HS-27A (cell line): ENCODE results near the gene TUBA1C.

Experiments used
- DNase-seq: peaks from one replicate; pipeline ENCODE4 v3.0.0-alpha.2; 2012; ENCODE audit warnings: low read depth, missing footprints

Gene TUBA1C

DNA sequence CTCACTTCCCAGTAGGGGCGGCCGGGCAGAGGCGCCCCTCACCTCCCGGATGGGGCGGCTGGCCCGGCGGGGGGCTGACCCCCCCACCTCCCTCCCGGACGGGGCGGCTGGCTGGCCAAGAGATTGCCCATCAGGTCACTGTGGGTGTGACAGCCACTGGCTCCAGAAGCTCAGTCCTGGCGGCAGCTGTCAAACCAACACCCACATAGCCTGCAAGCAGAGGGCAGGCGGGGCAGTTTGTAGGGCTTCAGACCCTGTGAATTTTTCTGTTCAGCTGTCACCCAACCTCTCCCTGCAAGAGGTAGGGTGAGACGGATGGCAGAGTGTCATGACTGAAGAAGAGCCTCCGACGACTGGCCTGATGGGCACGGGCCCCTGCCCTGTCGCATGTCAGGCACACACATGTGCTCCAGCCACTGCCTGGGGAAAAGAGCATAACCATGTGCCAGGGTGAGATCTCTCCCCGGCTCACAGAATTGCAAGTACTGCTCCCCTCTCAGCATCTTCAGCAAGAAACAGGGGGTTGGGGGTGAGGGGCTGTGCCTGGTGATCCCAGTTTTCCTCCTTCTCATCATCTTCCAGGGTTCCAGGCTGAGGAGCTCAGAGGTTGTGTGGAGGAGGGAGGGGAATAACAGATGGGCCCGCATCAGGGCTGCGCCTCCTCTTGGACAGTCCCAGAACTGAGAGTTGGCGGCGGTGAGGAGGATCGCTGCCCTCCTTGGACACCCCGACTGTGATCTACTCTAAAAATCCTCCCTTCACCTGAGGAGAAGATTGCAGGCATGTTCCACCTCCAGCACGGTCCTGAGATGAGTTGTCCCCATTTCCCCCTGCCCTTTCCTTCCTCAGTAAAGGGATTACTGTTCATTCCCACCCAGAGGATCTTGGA, 18.9 kb downstream of the TUBA1C start:
- no peak for DNase-seq

DNA sequence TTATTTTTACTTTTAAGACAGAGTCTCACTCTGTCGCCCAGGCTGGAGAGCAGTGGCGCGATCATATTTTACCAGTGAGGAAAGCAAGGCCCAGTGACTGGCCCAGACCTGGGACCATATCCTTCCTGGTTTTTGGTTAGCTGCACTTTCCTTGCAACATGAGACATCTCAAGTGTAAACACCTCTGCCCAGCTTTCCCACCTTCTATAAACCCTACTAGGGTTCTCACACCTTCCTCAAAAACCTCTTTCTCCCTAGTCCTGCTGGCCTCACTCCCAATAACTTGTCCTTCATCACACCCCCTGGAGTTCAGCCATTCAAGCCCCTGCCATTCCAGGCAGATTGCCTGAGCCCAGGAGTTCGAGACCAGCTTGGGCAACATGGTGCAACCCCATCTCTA, 19.8 kb downstream of the TUBA1C start:
- no peak for DNase-seq

DNA sequence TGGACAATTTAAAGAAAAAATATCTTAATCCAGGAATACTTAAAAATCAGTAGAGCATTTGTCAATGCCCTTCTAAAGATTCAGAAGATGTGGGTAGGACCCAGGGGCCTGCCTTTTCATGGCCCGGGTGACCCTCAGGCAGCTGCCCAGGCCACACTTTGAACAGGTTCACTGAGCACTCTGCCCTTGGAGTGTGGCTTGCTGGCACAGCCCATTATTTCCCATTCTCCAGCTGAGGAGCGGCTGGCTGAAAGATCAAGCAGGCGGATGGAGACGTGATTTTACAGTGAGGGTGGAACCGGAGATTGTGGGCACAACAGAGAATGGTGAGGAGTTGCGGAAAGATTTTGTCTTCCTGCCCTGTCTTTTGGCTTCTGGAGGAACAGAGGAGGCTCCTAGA, 23.0 kb downstream of the TUBA1C start:
- no peak for DNase-seq

DNA sequence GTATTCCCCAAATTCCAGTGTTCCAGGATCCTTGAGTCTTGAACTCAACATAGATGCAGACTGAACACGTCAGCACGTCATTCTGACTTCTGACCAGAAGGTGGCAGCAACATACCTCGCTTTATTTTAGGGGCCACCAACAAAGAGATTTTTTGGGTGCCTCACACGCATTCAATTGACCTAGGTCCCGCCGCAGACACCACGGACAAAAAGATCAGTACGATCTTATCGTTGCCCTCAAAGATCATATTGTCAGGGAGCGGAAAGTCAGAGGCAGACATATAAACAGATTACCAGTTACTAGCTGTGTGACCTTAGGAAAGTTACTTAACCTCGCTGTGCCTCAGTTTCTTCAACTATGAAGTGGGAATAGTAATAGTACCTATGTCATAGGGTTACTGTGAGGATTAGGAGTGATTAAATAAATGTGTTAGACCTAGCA, 23.6 kb downstream of the TUBA1C start:
- DNase-seq, result no peak

DNA sequence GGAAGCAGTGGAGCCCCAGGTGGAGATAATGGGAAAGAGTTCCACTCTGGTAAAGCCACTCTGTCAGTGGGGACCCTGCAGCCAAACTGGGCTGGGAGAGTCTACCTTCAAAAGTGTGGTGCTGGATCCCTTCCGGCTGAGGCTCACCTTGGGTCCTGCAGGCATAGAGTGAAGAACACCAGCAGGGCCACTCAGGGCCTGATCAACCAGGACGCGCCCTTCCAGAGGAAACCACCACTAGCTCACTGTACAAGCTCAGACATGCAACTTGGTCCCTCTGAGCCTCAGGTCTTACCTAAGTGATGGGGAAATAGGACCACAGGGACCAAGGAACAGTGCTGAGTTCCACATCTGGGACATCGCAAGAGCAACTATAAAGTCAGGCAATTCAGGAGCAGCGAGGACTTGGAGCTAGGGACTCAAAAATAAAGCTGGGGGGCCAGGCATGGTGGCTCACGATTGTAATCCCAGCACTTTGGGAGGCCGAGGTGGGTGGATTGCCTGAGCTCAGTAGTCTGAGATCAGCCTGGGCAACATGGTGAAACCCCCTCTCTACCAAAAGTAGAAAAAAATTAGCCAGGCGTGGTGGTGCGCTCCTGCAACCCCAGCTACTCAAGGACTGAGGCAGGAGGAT, 24.2 kb downstream of the TUBA1C start:
- DNase-seq, result no peak

DNA sequence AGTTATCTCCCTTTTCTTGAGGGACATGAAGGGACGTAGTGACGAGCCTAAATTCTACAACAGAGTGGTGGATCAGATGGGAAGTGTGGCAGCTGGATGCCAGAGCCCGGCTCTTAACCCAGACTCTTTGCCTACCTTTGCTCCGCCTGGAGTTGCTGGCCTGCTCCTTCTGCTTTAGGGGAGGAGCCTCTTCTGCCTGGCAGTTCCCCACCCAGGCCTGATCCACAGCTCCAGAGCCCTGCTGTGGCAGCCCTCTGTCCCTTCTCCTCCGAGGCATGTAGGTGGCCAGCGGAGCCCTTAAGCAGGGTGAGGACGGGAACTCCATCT, 27.8 kb downstream of the TUBA1C start:
- DNase-seq, result no peak

DNA sequence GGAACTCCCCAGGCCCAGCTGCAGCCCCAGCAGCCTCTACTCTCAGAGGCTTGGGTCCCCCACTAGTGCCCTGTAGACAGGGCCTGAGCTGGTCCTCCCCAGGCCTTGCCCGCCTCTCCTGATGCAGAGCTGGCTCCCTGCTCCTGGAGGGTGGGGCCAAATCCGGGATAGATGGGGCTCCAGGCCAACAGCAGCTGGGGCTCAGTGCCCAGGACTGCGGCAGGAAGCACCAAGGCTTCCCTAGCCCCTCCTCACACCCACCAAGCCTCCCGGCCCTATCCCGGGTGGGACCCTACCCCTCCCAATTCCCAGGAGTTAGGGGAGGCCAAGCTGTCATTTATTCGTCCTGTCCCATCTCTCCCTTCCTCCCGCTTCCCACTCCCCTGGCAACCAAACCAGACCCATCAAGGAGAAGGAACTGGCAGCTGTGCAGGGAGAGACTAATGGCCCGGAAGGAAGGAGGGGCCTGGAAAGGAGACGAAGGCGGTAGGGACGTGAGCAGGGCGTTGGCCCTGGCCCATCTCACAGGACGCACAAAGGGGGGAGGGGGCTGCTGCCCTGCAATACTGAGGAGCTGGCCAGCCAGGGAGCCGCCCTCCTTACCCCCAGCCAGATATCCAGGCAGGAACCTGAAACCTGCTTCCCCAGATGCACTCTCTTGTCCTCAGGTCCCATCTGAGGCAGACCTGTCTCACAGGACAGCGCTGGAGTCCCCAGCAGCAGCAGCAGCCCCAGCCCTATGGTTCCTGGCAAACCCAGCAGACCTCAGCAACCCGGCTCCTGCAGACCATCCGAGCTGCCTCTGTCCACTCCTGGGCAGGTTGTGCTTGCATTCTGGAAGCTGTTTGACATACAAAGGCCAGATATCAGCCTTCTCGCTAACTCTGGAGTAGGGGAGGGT, 28.4 kb downstream of the TUBA1C start:
- DNase-seq, result no peak

DNA sequence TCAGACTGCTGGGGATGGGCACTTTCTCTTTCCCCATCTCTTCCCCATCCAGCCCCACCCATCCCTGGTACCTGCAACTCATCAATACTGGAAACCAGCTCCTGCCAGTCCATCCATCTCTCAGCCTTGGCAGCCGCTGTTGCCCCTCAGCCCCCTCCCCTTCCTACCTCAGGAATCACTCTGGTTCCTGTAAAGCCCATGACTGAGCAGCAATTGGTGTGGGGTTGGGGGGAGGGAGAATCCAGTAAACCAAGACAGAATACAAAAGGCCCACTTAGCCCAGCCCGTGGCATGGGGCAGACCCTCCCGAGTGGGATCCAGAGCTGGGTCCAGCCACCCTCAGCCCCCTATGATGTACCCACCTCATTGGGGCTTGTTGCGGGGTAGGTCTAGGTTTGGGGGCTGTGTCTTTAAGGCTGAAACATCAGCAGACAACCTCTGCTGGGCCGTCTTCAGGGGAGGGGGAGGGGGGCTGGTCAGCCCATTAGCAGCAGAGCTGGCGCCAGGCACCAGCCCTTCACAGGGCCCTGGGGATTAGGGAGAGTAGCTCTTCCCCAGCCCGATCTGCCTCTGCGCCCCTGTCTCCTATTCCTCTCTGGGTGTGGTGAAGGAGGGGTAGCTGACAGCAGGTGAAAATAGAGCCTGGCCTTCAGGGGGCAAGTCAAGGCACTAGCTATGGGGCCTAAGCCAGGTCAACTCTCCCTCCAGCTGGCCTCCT, 29.4 kb downstream of the TUBA1C start:
- no peak for DNase-seq

DNA sequence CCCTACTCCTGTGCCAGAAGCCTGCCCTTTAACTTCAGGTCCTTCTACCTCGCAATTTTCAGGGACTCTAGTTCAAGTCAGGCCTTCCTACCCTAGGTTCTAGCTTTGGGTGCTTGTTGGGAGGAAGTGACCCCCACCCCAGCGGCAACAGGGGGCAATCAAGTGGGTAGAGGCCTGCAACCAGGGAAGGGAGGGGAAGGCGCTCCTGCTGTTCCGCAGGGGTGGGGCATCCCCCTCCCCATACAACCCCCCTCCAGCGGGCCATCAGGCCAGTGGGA, 29.9 kb downstream of the TUBA1C start:
- no peak for DNase-seq

DNA sequence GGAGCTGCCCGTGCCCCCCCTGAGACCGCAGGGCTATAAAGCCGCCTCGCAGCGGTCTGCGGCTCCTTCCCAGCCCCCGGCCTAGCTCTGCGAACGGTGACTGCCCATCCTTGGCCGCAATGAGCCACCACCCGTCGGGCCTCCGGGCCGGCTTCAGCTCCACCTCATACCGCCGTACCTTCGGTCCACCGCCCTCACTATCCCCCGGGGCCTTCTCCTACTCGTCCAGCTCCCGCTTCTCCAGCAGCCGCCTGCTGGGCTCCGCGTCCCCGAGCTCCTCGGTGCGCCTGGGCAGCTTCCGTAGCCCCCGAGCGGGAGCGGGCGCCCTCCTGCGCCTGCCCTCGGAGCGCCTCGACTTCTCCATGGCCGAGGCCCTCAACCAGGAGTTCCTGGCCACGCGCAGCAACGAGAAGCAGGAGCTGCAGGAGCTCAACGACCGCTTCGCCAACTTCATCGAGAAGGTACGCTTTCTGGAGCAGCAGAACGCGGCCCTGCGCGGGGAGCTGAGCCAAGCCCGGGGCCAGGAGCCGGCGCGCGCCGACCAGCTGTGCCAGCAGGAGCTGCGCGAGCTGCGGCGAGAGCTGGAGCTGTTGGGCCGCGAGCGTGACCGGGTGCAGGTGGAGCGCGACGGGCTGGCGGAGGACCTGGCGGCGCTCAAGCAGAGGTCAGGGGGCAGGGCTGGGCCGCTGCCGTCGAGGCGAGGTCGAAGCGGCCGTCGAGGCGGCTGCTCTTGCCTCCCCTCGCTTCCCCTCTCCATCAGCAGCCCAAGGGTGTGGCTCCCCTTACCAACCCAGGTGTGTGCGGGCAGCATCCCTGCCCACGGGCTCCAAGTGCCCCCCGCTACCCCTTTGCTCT, 30.4 kb downstream of the TUBA1C start, which contains the start of gene PRPH:
Gene PRPH (plus strand): TSS at position 66 of the 855 bp plus-strand sequence. CDS start 54 bp downstream, at position 120.
- DNase-seq, result no peak

DNA sequence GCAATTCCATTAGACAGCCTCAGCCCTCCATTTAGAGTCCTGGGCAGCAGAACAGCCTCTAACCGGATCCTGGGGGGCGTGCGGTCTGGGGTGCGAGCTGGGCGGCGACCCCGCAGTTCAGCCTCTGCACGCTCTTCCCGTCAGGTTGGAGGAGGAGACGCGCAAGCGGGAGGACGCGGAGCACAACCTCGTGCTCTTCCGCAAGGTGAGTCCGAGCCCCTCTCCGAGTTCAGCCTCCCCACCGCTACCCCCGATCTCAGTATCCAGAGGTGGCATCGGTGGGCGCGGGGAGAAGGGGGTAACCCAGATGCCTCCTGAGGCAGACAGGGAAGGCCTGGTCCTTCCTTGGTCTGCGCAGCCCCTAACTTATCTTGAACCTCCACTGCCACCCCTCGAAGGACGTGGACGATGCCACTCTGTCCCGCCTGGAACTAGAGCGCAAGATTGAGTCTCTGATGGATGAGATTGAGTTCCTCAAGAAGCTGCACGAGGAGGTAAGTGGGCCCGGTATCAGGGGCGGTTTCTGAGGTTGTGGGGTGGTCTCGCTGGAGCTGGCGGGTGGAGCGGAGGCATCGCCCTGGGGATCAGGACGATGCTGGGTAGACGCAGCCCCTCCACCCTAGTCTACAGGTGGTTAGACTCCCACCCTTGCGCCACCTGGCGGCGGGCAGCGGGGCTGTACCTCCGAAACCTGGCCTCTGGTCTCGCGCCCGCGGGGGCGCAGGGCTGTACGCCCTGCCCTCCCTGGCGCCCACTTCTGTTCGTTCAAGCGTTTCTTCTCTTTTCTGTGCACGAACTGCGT, 31.4 kb downstream of the TUBA1C start:
- DNase-seq, result no peak

DNA sequence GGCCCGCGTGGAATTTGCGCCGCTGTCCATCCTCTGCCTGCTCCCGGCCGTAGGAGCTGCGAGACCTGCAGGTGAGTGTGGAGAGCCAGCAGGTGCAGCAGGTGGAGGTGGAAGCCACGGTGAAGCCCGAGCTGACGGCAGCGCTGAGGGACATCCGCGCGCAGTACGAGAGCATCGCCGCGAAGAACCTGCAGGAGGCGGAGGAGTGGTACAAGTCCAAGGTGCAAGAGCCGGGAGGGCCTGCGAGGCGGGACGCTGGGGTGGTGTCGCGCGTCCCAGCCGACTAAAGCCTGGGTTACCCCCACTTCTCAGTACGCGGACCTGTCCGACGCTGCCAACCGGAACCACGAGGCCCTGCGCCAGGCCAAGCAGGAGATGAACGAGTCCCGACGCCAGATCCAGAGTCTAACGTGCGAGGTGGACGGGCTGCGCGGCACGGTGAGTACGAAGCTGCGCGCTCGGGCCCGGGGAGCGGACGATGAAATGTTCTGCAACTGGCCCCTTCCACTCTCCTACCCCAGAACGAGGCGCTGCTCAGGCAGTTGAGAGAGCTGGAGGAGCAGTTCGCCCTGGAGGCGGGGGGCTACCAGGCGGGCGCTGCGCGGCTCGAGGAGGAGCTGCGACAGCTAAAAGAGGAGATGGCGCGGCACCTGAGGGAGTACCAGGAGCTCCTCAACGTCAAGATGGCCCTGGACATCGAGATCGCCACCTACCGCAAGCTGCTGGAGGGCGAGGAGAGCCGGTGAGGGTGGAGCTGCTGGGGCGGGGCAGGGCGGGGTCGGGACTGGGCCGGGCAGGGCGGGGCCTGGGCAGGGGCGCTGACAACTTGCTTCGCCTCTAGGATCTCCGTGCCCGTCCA, 32.2 kb downstream of the TUBA1C start:
- no peak for DNase-seq

DNA sequence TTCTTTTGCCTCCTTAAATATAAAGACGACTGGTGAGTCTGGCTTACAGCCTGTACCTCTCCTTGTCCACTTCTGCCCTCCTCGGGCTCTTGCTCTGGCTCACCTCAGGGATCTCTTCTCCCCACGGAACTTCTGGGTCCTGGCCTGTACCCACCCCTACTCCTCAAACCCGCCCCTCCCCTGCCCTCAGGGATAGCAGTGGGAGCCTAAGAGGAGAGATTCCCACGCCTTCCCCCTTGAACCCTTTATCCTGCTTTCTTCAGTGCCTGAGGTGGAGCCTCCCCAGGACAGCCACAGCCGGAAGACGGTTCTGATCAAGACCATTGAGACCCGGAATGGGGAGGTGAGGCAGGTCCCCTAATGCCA, 32.8 kb downstream of the TUBA1C start:
- DNase-seq, result no peak

DNA sequence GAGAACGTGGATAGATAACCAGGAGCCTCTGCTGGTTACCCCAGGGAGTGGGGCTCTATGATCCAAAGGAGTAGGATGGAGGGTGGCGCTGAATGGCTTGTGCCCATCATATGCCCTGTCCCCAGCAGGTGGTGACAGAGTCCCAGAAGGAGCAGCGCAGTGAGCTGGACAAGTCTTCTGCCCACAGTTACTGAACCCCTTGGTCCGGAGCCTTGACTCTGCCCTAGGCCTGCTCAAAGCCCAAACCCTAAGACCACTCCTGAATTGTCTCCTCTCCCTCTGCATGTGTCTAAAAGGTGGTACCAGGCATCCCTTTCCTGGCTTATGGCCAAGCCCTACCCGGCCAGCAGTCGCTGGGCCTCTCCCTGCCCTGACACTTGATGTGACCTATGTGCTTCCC, 33.3 kb downstream of the TUBA1C start:
- no peak for DNase-seq

DNA sequence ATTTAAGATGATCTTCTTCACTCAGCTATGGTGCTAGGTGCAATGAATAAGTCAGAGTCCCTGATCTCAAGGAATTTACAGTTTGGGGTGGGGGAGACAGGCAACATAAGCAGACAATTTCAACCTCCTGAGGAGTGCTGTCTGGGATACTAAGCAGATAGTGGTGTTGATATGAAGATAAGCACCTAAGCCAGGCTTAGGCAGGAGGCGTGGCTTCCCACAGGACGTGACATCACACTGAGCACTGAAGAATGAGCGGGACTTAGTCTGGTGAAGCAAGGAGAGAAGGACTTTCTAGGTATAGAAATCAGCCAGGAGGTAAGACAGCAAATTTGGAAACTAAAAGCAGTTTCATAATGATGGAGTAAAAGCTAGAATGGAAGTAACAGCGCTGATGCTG, 36.9 kb downstream of the TUBA1C start:
- DNase-seq, result no peak

DNA sequence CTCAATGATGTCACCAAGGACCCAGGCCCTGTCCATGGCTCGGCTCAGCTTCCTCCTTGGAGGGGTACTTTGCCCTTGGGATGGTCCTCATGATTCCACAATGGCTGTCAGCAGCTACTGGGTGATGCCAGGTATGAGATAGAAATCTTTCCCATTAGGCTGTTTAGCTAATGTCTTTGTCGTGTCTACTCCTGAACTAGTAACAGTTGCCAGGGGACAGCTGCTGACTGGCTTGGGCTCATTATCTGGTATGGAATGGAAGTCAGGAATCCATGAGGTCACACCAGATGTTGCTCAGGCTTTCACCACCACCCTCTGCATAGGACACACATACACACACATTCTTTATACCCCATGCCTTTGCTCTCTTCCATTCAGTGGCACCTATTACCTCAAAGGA, 39.3 kb downstream of the TUBA1C start:
- no peak for DNase-seq

DNA sequence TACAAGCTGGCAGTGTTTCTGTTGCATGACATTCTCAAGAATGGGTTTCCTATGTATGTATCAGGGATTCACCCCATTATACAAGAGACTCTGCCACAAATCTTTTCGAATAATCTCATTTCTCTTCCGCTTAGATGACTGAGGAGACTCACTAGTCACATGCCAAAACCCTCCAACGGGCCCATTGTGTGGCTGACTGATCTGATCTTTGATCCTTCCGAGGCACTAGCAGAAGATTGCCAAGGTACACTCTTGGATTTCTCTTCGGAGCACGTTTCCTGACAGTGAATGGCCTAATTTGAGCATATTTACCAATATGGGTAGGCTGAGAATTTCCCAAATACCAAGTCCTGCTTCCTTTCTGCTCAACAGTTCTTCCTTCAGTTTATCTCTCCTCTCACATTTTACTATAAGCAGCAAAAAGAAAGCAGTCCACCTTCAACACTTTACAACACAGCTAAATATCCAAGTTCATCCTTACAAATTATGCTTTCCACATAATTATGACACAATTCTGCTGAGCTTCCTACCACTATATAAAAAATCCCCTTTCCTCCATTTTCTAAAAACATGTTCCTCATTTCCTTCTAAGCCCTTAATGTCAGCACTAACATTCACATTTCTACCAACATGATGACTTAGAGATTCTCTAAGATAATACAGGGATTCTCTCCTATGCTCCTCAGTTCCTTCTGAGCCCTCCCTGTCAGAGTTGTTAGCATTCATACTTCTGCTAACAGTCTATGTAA, 41.1 kb downstream of the TUBA1C start:
- no peak for DNase-seq

DNA sequence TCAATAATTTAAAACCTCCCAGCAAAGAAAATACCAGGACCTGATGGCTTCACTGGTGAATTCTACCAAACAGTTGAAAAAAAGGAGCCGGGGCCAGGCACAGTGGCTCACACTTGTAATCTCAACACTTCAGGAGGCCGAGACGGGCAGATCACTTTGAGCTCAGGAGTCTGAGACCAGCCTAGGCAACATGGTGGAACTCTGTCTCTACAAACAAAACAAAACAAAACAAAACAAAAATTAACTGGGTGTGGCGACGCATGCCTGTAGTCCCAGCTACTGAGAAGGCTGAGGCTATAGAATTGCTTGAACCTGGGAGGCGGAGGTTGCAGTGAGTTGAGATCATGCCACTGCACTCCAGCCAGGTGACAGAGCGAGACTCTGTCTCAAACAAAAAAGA, 44.5 kb downstream of the TUBA1C start:
- DNase-seq, result no peak
